GM21526 (cell line): ENCODE data around the gene GLIPR2.
A peak's percentile ranks its signal among the peaks of the same experiment; 100 is the strongest.
"Not testable (repeated sequence)": the region's sequence is repeated elsewhere in the genome, so short reads cannot be mapped to it uniquely, and the experiment has no call there.

Experiments used
- ATAC-seq: cut with Tn5 transposase; IDR thresholded peaks from one replicate; pipeline ENCODE4 v1.9.1; 2021; ENCODE audit warnings: moderate library complexity; ENCODE audit not compliant: unreplicated experiment, low FRiP score

Gene GLIPR2

DNA sequence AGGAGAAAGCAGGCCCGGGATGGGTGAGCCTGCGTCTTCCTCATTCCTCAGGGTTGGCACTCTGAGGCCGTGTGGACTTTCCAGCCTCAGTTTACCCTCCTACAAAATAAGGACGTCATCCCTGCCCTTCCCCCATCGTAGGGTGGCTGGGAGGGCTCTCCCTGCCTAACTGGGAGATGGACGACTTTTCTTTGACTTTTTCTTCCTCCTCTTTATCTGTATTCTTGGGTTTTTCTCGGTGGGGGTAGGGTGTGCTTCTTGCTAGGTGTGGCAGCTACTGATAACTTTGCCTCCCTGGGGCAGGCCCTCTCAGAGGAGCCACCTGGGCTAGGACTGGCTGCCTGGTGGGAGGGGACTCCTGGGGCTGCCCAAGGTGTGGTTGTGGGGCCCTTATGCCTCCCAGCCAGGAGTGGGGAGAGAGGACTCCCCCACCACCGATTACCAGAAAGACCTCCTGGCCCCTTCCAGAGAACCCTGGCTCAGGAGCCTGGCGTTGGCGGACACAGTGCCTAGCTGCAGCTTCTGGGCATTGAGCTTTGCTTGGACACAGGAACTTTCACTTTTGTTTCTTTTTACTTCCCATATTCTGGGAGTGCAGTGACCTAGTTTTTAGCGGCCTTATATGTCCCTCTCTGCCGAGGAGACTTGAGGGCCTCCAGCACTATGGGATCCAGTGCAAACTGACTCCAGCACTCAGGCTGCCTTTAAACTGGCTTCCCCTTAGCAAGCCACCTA is 6.1 kb downstream of the GLIPR2 start:
- ATAC-seq = no peak

DNA sequence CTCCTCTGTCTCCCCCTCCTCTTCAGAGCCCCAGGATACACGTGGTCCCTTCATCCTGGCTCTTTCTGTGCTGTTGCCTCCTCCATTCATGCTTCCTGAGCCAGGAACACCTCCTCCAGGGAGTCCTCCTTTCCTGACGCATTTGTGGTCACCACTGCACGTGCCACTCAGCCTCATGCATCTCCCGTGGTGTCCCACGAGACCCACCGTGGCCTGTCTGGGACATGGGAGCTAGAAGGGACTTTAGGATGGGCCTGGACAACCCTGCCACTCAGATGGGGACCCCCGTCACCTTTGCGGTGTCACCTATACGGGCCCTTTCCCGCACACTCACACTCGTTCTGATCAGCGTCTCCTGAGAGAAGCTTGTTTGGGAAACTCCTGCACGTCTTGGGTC is 6.7 kb downstream of the GLIPR2 start:
- no peak for ATAC-seq

DNA sequence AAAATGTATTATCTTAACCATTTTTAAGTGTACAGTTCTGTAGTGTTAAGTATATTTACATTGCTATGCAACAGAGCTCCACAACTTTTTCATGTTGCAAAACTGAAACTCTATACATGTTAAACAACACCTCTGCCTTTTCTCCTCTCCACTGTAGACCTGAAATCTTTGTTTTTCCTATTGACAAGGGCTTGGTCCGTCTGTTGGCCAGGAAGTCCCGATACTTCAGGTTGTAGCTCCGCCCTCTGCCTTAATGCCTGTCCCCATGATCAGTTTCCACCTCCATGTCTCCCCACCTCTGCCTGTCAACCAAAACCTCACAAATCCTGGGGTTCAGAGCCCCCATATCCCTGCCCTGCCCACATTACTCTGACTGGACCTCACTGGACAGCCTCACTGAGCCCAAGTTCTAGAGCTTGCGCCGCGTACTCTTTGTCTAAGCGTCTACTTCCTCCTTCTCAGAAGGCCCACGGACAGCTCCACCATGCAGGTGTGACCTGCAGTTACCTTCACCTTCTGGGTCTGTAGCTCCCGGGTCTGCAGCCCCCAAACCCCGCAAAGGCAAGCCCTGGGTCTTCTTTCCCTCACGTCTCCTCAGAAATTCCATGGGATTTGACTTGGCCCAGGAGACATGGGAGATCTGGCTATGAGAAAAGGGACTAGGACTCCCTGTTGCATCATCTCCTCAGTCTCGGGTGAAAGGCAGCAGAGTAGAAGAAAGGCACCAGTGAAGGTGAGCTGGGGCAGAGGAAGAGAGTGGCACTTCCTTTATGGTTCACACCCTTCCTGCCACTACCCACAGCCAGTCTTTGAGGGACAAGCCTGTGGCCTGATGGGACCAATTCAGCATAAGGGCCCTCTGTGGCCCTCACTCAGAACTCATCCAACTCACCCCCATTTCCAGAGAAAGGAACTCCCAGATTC is 8.0 kb downstream of the GLIPR2 start:
- ATAC-seq = no peak

DNA sequence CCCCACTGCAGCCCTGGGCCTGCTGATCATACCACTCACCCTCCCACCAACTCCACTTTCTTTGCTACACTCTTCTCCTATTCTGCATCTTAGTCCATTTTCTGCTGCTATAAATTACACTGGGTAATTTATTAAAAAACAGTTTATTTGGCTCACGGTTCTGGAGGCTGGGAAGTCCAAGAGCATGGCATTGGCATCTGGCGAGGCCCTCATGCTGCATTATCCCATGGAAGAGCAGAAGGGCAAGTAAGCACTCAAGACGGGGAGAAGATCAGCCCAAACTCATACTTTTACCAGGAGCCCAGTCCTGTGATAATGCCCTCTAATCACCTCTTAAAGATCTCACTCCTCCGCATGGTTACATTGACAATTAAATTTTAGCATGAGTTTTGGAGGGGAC is 9.4 kb downstream of the GLIPR2 start:
- no peak for ATAC-seq

DNA sequence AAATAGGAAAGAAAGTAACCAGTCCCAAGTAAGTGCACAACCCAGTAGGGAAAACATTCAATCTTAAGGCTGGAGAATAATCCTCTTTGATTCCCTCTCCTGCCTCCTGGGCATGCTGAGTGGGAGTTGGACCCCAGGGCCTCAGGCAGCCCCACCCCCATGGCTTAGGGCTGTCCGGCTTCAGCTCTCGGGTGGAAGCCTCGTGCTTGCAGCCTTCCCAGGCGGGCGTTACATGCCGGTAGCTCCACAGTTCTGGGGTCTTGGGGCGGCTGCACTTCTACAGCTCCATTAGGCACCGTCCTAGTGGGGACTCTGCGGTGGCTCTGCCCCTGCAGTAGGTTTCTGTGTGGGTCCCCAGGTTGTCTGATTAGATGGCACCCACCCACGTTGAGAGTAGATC is 10.1 kb downstream of the GLIPR2 start:
- no peak for ATAC-seq

DNA sequence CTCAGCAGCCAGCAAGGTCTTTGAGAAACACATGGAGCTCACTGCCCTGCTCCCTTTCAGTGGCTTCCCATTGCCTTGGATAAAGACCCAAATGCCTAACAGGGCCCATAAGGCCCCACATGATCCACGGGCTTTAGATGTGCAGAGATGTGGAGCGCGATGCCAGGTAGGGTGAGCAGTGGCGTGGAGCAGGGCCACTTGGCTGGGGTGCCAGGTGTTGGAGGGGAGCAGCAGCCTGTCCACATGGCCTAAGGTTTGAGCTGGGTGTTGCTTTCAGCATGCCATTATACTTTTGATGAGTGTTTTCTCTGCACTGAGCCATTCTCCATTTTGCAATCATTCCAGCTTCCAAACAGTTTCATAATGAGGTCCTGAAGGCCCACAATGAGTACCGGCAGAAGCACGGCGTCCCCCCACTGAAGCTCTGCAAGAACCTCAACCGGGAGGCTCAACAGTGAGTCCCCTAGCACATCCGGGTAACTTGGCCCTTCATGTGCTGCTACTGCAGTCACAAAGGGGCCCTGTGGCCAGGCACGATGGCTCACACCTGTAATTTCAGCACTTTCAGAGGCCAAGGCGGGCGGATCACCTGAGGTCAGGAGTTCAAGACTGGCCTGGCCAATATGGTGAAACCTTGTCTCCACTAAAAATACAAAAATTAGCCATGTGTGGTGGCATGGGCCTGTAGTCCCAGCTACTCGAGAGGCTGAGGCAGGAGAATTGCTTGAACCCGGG is 11.1 kb downstream of the GLIPR2 start:
- ATAC-seq = no peak

DNA sequence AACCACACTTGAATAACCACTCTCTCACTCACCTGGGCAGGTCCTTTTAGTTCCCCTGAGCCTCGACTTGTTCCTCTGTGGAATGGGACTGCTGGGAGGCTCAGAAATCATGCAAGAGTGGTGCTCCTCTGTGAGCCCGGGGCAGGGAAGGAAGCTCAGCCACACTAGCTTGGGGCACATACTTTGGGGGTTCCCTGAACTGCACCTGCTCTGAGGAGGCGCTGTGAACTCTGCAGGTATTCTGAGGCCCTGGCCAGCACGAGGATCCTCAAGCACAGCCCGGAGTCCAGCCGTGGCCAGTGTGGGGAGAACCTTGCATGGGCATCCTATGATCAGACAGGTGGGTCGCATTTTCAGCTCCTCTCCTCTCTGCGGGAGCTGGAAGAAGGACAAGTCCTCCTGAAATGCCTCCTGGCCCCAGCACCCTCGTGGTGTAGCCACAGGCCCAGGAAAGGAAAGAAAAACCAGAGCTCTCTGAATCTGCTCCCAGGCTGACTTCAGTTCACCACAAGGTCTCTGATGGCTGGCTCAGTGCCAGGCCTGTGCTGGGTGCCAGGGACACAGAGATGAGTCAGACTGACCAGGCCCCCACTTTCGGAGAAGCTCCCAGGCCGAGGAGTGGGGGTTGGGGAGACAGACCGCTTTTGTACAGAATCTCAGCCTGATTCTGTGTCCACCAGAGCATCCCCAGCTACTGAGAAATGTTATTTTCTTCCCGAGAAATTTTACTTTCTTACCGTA is 11.9 kb downstream of the GLIPR2 start:
- no peak for ATAC-seq

DNA sequence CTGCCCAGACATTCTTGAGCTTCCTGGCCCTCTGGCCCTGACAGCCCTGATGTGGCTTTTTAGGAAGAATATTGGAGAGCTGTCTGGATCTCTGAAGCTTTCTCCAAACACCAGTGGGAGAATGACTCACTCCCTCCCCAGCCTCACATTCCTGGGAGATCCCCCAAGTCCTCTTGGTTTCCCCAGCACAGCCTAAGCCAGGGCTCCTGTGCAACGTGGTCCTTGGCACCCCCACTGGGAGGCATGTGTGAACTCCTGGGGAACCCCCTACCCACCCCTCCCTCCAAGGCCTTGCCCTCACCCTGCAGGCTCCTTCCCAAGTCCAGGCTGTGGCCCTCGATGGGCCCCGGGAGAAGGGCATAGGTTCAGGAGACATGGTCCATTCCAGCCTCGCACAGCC is 12.7 kb downstream of the GLIPR2 start:
- ATAC-seq = no peak

DNA sequence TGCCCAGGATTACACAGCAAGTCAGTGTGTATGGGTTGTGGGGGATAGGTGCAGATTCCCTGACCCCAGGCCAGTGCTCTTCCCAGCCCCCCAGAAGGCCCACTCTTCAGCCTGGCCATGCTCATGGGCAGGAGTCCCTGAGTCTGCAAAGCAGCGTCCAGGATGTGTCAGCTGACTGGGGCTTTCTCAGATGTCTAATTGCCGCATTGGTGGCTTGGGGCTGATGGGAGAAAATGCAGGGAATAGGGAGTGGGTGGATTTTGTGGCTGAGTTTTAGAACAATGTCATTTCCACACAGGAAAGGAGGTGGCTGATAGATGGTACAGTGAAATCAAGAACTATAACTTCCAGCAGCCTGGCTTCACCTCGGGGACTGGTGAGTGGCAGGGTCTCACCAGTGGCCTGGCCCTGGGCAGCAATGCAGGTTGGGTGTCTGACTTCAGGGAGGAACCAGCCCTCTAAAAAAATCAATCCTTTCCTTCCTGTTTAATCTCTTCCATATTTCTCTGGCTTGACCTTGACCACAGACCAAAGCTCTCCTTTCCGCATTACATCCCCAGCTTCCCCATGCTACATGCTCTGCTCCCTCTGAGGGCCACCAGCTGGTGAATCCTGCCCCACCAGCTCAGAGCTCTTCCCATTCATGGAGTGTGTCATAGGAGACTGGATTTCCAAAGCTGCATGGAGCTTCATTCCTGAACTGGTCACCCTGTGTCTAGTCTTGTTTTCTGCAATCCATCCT is 14.2 kb downstream of the GLIPR2 start:
- ATAC-seq = no peak

DNA sequence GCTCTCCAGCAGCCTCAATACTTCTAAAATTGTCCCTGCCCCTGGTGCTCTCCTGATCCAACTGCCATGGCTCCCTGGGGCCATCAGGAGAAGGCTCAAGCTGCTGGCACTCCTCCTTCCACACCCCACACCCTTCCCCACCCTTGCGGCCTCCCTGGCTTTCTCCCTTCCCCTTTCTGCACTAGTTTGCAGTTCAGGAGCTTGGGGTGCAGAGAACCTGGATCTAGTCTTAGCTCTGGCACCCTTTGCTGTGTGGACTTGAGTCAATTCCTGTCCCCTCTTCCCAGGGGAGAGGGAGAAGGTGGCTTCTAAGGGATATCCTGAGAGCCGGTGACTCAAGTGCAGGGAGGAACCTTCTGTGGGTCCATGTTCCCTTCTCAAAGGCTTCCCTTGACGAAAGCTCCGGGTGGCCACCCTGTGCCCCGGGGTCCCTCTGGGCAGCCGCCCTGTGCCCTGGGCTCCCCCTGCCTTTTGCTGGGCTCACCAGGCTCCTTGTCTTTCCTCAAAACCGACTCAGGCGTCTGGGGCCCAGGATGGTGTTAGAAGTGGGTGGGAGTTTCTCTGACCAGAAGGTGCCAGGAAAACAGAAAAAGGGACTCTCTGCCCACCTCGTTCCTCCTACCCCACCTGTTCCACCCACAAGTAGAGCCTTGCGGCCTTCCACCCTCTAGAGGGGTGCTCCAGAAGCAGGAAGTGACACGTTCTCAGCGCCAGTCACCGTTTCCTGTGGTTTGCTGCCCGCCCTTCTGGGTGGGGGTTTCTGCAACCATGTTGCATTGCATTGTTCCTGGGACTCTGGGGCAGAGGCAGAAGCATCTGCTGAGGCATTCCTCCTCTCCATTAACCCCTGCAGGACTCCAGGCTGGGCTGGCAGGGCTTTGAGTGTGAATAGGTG is 15.0 kb downstream of the GLIPR2 start:
- ATAC-seq = peak; percentile 77

DNA sequence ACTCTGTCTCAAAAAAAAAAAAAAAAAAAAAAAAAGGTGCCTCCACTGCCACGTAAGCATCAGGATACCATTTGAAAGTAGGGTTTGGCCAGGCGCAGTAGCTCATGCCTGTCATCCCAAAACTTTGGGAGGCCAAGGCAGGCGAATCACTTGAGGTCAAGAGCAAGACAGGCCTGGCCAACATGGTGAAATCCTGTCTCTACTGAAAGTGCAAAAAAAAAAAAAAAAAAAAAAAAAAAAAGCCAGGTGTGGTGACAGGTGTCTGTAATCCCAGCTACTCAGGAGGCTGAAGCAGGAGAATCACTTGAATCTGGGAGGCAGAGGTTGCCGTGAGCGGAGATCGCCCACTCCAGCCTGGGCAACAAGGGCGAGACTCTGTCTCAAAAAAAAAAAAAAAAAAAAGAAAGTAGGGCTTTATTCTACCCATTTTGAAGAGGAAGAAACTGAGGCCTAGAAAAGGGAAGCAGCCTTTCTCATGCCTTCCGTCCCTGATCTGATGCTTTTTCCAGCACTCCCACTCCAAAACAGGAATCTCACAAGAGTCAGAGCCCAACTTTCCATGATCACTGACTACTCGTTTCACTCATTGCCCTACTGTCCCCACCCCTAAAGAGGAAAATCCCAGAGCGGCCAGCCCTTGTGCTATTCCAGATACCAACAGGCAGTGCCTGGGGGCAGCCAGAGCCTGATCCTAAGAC is 16.4 kb downstream of the GLIPR2 start:
- ATAC-seq = no peak

DNA sequence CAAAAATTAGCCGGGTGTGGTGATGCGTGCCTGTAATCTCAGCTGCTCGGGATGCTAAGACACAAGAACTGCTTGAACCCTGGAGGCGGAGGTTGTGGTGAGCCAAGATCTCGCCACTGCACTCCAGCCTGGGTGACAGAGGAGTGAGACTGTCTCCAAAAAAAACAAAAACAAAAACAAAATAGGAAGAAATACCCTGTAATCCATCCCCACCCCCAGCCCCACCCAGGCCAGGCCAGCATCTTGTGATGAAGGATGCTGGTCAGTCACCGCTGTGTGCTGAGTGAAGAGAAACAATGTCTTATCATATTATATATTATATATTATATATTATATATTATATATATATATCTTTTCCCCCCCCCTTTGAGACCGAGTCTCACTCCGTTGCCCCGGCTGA is 17.2 kb downstream of the GLIPR2 start:
- no peak for ATAC-seq

DNA sequence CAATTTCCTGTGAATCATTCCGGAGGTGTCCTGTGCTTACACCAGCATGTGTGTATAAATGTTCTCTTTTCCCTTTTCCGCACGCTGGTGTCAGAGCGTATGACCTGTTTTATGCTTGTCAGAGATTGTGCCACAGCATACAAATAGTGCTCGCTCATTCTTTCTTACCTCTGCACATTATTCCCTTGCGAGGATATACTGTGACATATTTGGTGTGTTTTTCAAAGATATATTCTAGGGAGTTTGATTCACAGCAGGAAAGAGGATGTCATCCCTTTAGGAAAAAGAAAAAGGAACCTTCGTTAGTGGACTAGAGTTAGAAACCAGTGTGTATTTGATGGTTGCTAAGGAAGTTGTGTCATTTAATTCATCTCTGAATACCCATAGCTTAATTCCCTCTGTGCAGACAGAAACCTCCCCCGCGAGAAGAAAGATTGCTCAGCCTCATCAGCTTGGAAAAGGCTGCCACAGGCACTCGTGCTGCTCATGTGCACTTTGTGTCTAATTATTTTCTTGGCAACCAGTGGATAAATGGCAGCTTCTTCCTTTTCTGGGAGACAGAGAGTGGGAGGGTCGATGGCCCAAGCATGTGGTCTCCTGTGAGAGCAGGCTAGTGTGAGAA is 17.9 kb downstream of the GLIPR2 start:
- ATAC-seq = no peak

DNA sequence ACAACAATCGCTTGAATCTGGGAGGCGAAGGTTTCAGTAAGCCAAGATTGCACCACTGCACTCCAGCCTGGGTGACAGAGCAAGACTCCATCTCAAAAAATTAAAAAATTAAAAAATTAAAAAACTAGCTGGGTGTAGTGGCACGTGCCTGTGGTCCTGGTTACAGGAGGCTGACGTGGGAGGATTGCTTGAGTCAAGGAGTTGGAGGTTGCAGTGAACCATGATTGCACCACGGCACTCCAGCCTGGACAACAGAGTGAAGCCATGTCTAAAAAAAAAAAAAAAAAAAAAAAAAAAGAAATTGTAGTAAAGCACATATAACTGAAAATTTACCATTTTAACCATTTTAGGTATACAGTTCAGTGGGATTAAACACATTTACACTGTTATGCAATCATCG is 19.6 kb downstream of the GLIPR2 start:
- no peak for ATAC-seq

DNA sequence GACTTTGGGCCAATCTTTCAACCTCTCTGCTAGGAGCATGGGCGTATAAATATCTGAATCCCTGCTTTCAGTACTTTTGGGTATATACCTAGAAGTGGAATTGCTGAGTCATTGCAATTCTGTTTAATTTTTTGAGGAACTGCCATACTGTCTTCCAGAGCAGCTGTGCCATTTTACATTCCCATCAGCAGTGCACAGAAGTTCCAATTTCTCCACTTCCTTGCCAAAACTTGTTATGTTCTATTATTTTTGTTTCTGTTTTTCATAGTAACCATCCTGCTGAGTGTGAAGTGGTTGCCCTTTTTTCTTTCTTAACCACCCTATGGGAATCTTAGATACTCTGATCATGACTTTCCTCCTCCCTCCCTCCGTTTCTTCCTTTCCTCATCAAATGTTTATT is 21.6 kb downstream of the GLIPR2 start:
- no peak for ATAC-seq

DNA sequence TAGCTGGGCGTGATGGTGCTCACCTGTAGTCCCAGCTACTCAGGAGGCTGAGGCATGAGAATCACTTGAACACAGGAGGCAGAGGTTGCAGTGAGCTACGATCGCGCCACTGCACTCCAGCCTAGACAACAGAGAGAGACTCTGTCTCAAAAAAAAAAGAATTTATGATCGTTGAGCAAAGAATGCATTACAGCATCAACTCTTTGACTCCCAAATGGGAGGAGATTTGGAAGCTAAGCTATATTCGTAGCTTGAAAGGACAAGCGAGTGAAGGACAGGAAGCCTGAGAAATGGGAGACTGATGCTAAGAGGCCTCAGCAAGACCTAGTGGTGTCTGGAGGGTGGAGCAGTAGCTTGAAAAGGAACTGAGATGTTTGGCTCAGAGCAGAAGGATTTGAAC is 22.4 kb downstream of the GLIPR2 start:
- ATAC-seq = no peak

DNA sequence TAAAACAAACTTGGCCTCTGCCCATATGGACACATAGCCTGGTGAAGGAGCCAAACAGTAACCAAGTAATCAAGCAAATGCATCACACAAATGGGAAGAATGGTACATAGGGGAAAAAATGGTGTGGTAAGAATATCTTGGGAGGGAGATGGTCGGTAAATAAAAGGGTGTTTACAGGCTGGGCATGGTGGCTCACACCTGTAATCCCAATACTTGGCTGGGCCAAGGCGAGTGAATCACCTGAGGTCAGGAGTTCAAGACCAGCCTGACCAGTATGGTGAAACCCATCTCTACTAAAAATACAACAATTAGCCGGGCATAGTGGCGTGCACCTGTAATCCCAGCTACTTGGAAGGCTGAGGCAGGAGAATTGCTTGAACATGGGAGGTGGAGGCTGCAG is 23.0 kb downstream of the GLIPR2 start:
- ATAC-seq = not testable (repeated sequence)

DNA sequence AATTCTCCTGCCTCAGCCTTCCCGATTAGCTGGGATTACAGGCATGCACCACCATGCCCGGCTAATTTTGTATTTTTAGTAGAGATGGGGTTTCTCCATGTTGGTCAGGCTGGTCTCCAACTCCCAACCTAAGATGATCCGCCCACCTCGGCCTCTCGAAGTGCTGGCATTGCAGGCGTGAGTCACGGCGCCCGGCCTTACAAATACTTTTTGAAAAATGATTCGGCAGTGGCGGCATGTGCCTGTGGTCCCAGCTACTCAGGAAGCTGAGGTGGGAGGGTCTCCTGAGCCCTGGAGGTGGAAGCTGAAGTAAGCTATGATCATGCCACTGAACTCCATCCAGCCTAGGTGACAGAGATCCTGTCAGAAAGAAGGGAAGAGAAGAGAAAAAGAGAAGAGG is 23.6 kb downstream of the GLIPR2 start:
- not testable (repeated sequence) for ATAC-seq
